ENCODE measurements around the gene ESRRA. TPM values are rescaled to one million over a fixed set of nuclear protein-coding genes. Genes with fewer than 3 reads are reported as not detected.
A peak's percentile ranks its signal among the peaks of the same experiment; 100 is the strongest.

ESRRA gene
- total and polyA plus RNA-seq, 2 of the 13 experiments (the other 11 are each of a cell fraction or from before 2014, with no cell fraction given): 18.1 to 36.3 TPM

DNA sequence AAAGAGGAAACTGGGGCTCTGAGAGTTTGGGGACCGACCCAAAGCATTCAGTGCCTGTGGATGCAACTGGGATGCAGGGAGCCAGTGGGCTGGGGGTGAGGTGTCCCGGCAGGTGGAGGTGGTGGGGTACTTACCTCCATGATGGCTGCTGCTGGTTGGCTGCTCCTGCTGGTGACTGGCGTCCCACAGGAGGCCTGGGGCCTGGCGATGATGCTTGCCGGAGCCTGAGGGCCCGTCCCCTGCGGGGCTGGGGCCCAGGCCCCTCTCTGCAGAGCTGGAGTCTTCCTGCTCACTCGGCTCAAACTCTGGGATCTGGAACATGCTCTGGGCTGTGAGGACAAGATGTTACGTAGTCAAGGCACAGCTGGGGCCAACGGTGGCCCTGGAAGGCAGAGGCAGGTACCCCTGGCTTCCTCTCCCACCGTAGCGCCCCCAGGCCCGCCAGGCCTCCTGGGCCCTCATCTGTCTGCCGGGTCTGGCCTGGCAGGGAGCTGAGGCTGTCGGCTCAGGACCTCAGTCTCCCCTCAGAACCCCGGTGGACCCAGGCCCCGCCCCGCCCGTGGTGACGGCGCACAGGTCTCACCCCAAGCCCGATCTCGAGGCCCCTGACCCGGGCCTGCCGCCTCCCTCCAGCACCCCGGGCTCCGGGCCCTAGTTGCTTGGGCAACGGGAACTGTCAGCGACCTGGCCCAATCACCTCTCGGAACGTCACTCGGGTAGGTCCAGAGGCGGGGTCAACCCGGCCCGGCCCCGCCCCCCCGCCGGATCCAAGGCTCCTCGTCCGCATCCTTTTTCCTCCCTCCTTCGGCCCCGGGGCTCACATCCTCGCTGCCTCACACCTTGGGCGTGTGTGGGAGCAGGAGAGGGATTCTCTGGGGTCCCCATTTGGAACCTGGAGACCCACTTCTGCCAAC is 21.0 kb upstream of the ESRRA start, which contains the start of gene BAD (continued):
- TF ChIP-seq, protein P1, sequence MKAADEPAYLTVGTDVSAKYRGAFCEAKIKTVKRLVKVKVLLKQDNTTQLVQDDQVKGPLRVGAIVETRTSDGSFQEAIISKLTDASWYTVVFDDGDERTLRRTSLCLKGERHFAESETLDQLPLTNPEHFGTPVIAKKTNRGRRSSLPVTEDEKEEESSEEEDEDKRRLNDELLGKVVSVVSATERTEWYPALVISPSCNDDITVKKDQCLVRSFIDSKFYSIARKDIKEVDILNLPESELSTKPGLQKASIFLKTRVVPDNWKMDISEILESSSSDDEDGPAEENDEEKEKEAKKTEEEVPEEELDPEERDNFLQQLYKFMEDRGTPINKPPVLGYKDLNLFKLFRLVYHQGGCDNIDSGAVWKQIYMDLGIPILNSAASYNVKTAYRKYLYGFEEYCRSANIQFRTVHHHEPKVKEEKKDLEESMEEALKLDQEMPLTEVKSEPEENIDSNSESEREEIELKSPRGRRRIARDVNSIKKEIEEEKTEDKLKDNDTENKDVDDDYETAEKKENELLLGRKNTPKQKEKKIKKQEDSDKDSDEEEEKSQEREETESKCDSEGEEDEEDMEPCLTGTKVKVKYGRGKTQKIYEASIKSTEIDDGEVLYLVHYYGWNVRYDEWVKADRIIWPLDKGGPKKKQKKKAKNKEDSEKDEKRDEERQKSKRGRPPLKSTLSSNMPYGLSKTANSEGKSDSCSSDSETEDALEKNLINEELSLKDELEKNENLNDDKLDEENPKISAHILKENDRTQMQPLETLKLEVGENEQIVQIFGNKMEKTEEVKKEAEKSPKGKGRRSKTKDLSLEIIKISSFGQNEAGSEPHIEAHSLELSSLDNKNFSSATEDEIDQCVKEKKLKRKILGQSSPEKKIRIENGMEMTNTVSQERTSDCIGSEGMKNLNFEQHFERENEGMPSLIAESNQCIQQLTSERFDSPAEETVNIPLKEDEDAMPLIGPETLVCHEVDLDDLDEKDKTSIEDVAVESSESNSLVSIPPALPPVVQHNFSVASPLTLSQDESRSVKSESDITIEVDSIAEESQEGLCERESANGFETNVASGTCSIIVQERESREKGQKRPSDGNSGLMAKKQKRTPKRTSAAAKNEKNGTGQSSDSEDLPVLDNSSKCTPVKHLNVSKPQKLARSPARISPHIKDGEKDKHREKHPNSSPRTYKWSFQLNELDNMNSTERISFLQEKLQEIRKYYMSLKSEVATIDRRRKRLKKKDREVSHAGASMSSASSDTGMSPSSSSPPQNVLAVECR (CRISPR knock-in tag; IDR thresholded peaks at IDR 0.05; ENCODE audit: borderline replicate concordance): peak; percentile 77; the same call in 1 of the 2 replicates
- TF ChIP-seq ZFP36L1 (CRISPR knock-in tag; IDR thresholded peaks at IDR 0.05) (no peak), HNRNPLL (IDR thresholded peaks at IDR 0.05; ENCODE audit: low read depth, low read length, poor library complexity, severe bottlenecking) (peak; percentile 80), EEA1 (CRISPR knock-in tag; IDR thresholded peaks at IDR 0.05; ENCODE audit: borderline replicate concordance) (no peak), RCOR2 (CRISPR knock-in tag; IDR thresholded peaks at IDR 0.05) (no peak), CREM (IDR thresholded peaks at IDR 0.05) (peak; percentile 86), CREM (CRISPR knock-in tag; IDR thresholded peaks at IDR 0.05) (peak; percentile 28; the same call in 1 of the 2 replicates), SYNCRIP (IDR thresholded peaks at IDR 0.05; ENCODE audit: insufficient read depth, low read depth, low read length) (no peak), ZIK1 (CRISPR knock-in tag; IDR thresholded peaks at IDR 0.05; ENCODE audit: borderline replicate concordance, low read depth) (no peak), SP4 (CRISPR knock-in tag; IDR thresholded peaks at IDR 0.05) (peak; percentile 55; the same call in 1 of the 2 replicates), ZNF546 (CRISPR knock-in tag; conservative IDR thresholded peaks at IDR 0.05) (no peak)
- TF ChIP-seq, protein P2, sequence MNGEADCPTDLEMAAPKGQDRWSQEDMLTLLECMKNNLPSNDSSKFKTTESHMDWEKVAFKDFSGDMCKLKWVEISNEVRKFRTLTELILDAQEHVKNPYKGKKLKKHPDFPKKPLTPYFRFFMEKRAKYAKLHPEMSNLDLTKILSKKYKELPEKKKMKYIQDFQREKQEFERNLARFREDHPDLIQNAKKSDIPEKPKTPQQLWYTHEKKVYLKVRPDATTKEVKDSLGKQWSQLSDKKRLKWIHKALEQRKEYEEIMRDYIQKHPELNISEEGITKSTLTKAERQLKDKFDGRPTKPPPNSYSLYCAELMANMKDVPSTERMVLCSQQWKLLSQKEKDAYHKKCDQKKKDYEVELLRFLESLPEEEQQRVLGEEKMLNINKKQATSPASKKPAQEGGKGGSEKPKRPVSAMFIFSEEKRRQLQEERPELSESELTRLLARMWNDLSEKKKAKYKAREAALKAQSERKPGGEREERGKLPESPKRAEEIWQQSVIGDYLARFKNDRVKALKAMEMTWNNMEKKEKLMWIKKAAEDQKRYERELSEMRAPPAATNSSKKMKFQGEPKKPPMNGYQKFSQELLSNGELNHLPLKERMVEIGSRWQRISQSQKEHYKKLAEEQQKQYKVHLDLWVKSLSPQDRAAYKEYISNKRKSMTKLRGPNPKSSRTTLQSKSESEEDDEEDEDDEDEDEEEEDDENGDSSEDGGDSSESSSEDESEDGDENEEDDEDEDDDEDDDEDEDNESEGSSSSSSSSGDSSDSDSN (CRISPR knock-in tag; IDR thresholded peaks at IDR 0.05): peak; percentile 78
- TF ChIP-seq, protein P3, sequence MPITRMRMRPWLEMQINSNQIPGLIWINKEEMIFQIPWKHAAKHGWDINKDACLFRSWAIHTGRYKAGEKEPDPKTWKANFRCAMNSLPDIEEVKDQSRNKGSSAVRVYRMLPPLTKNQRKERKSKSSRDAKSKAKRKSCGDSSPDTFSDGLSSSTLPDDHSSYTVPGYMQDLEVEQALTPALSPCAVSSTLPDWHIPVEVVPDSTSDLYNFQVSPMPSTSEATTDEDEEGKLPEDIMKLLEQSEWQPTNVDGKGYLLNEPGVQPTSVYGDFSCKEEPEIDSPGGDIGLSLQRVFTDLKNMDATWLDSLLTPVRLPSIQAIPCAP (CRISPR knock-in tag; IDR thresholded peaks at IDR 0.05; ENCODE audit: low read depth): no peak
- TF ChIP-seq, protein P4, sequence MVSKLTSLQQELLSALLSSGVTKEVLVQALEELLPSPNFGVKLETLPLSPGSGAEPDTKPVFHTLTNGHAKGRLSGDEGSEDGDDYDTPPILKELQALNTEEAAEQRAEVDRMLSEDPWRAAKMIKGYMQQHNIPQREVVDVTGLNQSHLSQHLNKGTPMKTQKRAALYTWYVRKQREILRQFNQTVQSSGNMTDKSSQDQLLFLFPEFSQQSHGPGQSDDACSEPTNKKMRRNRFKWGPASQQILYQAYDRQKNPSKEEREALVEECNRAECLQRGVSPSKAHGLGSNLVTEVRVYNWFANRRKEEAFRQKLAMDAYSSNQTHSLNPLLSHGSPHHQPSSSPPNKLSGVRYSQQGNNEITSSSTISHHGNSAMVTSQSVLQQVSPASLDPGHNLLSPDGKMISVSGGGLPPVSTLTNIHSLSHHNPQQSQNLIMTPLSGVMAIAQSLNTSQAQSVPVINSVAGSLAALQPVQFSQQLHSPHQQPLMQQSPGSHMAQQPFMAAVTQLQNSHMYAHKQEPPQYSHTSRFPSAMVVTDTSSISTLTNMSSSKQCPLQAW (CRISPR knock-in tag; IDR thresholded peaks at IDR 0.05): peak; percentile 58; the same call in 1 of the 2 replicates
- TF ChIP-seq, protein P5, sequence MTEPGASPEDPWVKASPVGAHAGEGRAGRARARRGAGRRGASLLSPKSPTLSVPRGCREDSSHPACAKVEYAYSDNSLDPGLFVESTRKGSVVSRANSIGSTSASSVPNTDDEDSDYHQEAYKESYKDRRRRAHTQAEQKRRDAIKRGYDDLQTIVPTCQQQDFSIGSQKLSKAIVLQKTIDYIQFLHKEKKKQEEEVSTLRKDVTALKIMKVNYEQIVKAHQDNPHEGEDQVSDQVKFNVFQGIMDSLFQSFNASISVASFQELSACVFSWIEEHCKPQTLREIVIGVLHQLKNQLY (CRISPR knock-in tag; IDR thresholded peaks at IDR 0.05): no peak
